Measurements from ENCODE around the gene SHISA3. TPM values are rescaled to one million over a fixed set of nuclear protein-coding genes. Genes with fewer than 3 reads are reported as not detected.

The SHISA3 gene
- total RNA-seq (2022; extraction: Qiagen RNA extraction), result 0.03 to 0.06 TPM in 2 of 5 replicates, not detected in the others

DNA sequence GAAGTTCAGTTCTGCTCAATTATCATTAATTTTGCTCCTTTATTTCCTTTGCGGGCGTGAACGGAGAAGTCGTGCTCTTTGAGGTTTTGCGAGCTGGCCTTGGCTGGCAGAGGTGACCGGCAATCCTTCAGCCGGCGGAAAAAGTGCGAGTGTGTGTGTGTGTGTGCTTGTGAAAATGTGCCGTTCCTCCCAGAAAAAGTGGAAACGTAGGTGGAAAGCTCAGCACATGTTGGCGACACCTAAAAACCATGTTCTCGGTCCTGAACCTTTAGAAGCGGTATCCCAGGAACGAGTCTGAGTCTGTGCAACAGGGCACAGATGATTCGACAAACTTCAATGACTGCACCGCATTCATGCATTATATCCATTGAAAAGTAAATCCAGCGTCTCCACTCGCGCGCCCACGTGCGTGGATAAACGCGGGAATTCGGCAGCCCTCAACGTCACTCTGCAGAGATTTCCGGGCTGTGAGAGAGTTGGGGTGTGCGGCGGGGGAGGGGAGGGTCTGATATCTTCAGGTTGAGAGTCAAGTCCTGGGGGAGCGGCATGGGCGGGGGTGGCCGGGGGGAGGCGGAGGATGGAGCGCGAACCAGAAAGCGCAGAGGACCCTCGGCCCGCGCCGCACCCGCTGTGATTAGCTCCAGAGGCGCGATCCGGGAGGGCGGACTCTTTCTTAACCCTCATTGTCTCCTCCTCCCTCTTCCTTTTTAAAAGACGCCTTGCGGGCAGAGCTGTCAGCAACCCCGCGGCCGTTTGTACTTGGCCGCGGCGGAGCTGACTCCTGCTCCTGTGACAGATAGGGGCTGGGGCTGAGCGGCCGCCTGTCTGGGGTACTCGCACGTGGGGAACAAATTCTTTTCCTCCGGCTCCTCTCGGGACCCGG, at the start of gene SHISA3:
TSS of gene SHISA3 (plus strand) at position 737 of the 883 bp plus-strand sequence. CDS start 569 bp downstream, outside the sequence.

Other genes starting within 250 kb of the SHISA3 start
- gene BEND4, start 244.8 kb upstream of the SHISA3 start, total RNA-seq (2022; extraction: Qiagen RNA extraction), result 0.01 to 0.07 TPM (median 0.01 TPM) in 4 of 5 replicates, not detected in the other